ENCODE measurements around the gene GRIA2. TPM values are rescaled to one million over a fixed set of nuclear protein-coding genes. Genes with fewer than 3 reads are reported as not detected.

The GRIA2 gene
- total RNA-seq, 3 donors from 2014 or later = 2.3 to 4.8 TPM; not detected in 1

GRCh38 chr4:157226601-157227000 is 6.1 kb downstream of the GRIA2 start:
- DNase-seq (ENCODE audit: low spot score in 2 of 2) = no peak
- H3K27me3 ChIP-seq = peaks cover 0 to 15% of the 10 kb centered on the region in 2 donors
- TF ChIP-seq, protein P1, sequence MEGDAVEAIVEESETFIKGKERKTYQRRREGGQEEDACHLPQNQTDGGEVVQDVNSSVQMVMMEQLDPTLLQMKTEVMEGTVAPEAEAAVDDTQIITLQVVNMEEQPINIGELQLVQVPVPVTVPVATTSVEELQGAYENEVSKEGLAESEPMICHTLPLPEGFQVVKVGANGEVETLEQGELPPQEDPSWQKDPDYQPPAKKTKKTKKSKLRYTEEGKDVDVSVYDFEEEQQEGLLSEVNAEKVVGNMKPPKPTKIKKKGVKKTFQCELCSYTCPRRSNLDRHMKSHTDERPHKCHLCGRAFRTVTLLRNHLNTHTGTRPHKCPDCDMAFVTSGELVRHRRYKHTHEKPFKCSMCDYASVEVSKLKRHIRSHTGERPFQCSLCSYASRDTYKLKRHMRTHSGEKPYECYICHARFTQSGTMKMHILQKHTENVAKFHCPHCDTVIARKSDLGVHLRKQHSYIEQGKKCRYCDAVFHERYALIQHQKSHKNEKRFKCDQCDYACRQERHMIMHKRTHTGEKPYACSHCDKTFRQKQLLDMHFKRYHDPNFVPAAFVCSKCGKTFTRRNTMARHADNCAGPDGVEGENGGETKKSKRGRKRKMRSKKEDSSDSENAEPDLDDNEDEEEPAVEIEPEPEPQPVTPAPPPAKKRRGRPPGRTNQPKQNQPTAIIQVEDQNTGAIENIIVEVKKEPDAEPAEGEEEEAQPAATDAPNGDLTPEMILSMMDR (IDR thresholded peaks at IDR 0.05) = no peak
- TF ChIP-seq POLR2A (IDR thresholded peaks at IDR 0.05) (no peak), POLR2AphosphoS5 (IDR thresholded peaks at IDR 0.05) (no peak)
- H3K9me3 ChIP-seq = no peaks in the 10 kb centered on the region
- no peaks in the 10 kb centered on the region for H3K36me3 ChIP-seq
- intact Hi-C loops (cut with DNase I; ENCODE audit: low total_unique reads) = loop anchor here (10.0 kb wide), 1 partner anchor 748 kb away; no protein-coding TSS in a partner anchor
- H3K4me3 ChIP-seq = no peak overlapping the region
- peaks cover 4 to 5% of the 10 kb centered on the region in 2 donors for H3K4me1 ChIP-seq
- H3K27ac ChIP-seq = no peak overlapping the region

- no peak for TF ChIP-seq POLR2AphosphoS5 (IDR thresholded peaks at IDR 0.05)
- no peak for TF ChIP-seq POLR2A (IDR thresholded peaks at IDR 0.05)
- TF ChIP-seq, protein P1 (IDR thresholded peaks at IDR 0.05) = no peak
- intact Hi-C loops (cut with DNase I; ENCODE audit: low total_unique reads) = no loop called here
- H3K36me3 ChIP-seq = no peaks in the 10 kb centered on the region
- no peaks in the 10 kb centered on the region for H3K9me3 ChIP-seq
- DNase-seq (ENCODE audit: low spot score in 2 of 2) = no peak
- H3K4me3 ChIP-seq = no peak overlapping the region
- H3K27ac ChIP-seq = no peak overlapping the region
- no peaks in the 10 kb centered on the region for H3K4me1 ChIP-seq
- no peaks in the 10 kb centered on the region for H3K27me3 ChIP-seq
Measured at GRCh38 chr4:157231525-157231924, 11.0 kb downstream of the GRIA2 start.

GRCh38 chr4:157242871-157243270 is 22.3 kb downstream of the GRIA2 start:
- Histone ChIP-seq H3K4me1 (no peaks in the 10 kb centered on the region), H3K27ac (no peak overlapping the region), H3K27me3 (no peaks in the 10 kb centered on the region), H3K9me3 (no peaks in the 10 kb centered on the region), H3K4me3 (no peak overlapping the region), H3K36me3 (no peaks in the 10 kb centered on the region)
- DNase-seq (ENCODE audit: low spot score in 2 of 2) = no peak
- intact Hi-C loops (cut with DNase I; ENCODE audit: low total_unique reads) = no loop called here
- TF ChIP-seq, protein P1 (IDR thresholded peaks at IDR 0.05) = no peak
- TF ChIP-seq POLR2AphosphoS5 (IDR thresholded peaks at IDR 0.05) = no peak
- TF ChIP-seq POLR2A (IDR thresholded peaks at IDR 0.05) = no peak

GRCh38 chr4:157244348-157244747 is 23.8 kb downstream of the GRIA2 start:
- Histone ChIP-seq H3K9me3 (no peaks in the 10 kb centered on the region), H3K36me3 (no peaks in the 10 kb centered on the region), H3K27ac (no peak overlapping the region), H3K27me3 (no peaks in the 10 kb centered on the region), H3K4me1 (no peaks in the 10 kb centered on the region), H3K4me3 (no peak overlapping the region)
- intact Hi-C loops (cut with DNase I; ENCODE audit: low total_unique reads) = no loop called here
- no peak for TF ChIP-seq POLR2AphosphoS5 (IDR thresholded peaks at IDR 0.05)
- no peak for TF ChIP-seq POLR2A (IDR thresholded peaks at IDR 0.05)
- TF ChIP-seq, protein P1 (IDR thresholded peaks at IDR 0.05) = no peak
- DNase-seq (ENCODE audit: low spot score in 2 of 2) = no peak

DNA sequence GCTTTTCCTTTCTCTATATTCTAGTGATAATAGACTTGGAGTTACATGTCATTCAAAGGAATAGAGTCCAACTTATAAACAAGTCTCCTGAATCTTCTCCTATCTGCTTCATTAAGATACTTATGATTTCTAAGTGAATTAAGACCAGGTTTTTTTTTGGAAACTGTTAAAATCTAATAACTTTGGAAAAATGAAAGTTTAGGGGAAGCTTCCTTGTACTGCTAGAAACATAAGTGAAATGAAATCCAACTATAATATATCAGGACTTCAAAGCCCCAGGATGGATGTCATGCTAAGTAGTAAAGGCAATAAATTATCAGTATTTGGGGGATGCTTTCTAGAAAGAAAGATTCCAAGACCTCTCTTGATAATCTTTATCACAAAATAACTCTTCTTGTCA is 24.8 kb downstream of the GRIA2 start:
- H3K36me3 ChIP-seq = no peaks in the 10 kb centered on the region
- intact Hi-C loops (cut with DNase I; ENCODE audit: low total_unique reads) = no loop called here
- no peak overlapping the region for H3K27ac ChIP-seq
- TF ChIP-seq, protein P1 (IDR thresholded peaks at IDR 0.05) = no peak
- no peak for TF ChIP-seq POLR2A (IDR thresholded peaks at IDR 0.05)
- no peak for TF ChIP-seq POLR2AphosphoS5 (IDR thresholded peaks at IDR 0.05)
- H3K27me3 ChIP-seq = no peaks in the 10 kb centered on the region
- no peak overlapping the region for H3K4me3 ChIP-seq
- no peak for DNase-seq (ENCODE audit: low spot score in 2 of 2)
- no peaks in the 10 kb centered on the region for H3K9me3 ChIP-seq
- H3K4me1 ChIP-seq = no peaks in the 10 kb centered on the region
